Measurements from ENCODE around the gene TENM3.
A peak's percentile ranks its signal among the peaks of the same experiment; 100 is the strongest.

TENM3 gene

GRCh38 chr4:182328505-182328904 lies 85.3 kb downstream of the TENM3 start:
- ChIA-PET POLR2A (no interaction called here), CTCF (interaction anchor here (0.7 kb wide), 1 partner anchor 191 kb away, joined by 3 read pairs; no protein-coding TSS in a partner anchor)
- TF ChIP-seq ZNF585B (tag by site-specific recombination; IDR thresholded peaks at IDR 0.05) (no peak), ZNF398 (tag by site-specific recombination; IDR thresholded peaks at IDR 0.05) (no peak), ZNF169 (tag by site-specific recombination; IDR thresholded peaks at IDR 0.05) (no peak), ZBTB44 (tag by site-specific recombination; IDR thresholded peaks at IDR 0.05) (no peak), ZBTB21 (tag by site-specific recombination; IDR thresholded peaks at IDR 0.05) (no peak), ZNF701 (tag by site-specific recombination; IDR thresholded peaks at IDR 0.05) (no peak), SETDB1 (IDR thresholded peaks at IDR 0.05; ENCODE audit: insufficient read length, low read length) (no peak), ZSCAN30 (tag by site-specific recombination; IDR thresholded peaks at IDR 0.05) (no peak)
- Histone ChIP-seq H3K27ac (ENCODE audit: extremely low read depth, low read depth, low read length) (no peak overlapping the region), H3K36me3 (ENCODE audit: control insufficient read depth in 2 of 2, insufficient read depth in 1 of 2, low read length in 2 of 2) (peaks cover 0 to 5% of the 10 kb centered on the region in 2 experiments; a peak in 1 of 3 replicates), H3K4me1 (ENCODE audit: control insufficient read depth, insufficient read depth, low read length) (no peaks in the 10 kb centered on the region), H3K4me3 (ENCODE audit: low read depth, low read length) (no peak overlapping the region), H3K9me3 (ENCODE audit: control insufficient read depth, insufficient read depth, low read depth, low read length) (no peaks in the 10 kb centered on the region)

GRCh38 chr4:182337366-182337765 lies 94.2 kb downstream of the TENM3 start:
- H3K4me1 ChIP-seq (ENCODE audit: control insufficient read depth, insufficient read depth, low read length) = peaks cover 15% of the 10 kb centered on the region
- TF ChIP-seq ZFP41 (tag by site-specific recombination; IDR thresholded peaks at IDR 0.05; ENCODE audit: borderline replicate concordance) (no peak), ZNF398 (tag by site-specific recombination; IDR thresholded peaks at IDR 0.05) (no peak), ZNF692 (tag by site-specific recombination; IDR thresholded peaks at IDR 0.05) (no peak), ZNF549 (tag by site-specific recombination; IDR thresholded peaks at IDR 0.05) (no peak), SP2 (tag by site-specific recombination; IDR thresholded peaks at IDR 0.05) (no peak)
- H3K9me3 ChIP-seq (ENCODE audit: control insufficient read depth, insufficient read depth, low read depth, low read length) = no peaks in the 10 kb centered on the region
- H3K4me3 ChIP-seq (ENCODE audit: low read depth, low read length) = no peak overlapping the region
- POLR2A ChIA-PET = no interaction called here
- CTCF ChIA-PET = interaction anchor here (0.6 kb wide), 1 partner anchor 73 kb away, joined by 3 read pairs; no protein-coding TSS in a partner anchor
- no peaks in the 10 kb centered on the region for H3K36me3 ChIP-seq (ENCODE audit: control insufficient read depth in 2 of 2, insufficient read depth in 1 of 2, low read length in 2 of 2)
- no peak overlapping the region for H3K27ac ChIP-seq (ENCODE audit: extremely low read depth, low read depth, low read length)

- Histone ChIP-seq H3K4me1 (ENCODE audit: control insufficient read depth, insufficient read depth, low read length) (peaks cover 15% of the 10 kb centered on the region), H3K4me3 (ENCODE audit: low read depth, low read length) (no peak overlapping the region), H3K36me3 (ENCODE audit: control insufficient read depth in 2 of 2, insufficient read depth in 1 of 2, low read length in 2 of 2) (no peaks in the 10 kb centered on the region), H3K27ac (ENCODE audit: extremely low read depth, low read depth, low read length) (no peak overlapping the region), H3K9me3 (ENCODE audit: control insufficient read depth, insufficient read depth, low read depth, low read length) (no peaks in the 10 kb centered on the region)
- ChIA-PET POLR2A (no interaction called here), CTCF (no interaction called here)
- TF ChIP-seq ZXDB (tag by site-specific recombination; IDR thresholded peaks at IDR 0.05) (0 out of 2 replicates have a peak, but pooled peaks have one; percentile 42), ZBTB44 (tag by site-specific recombination; IDR thresholded peaks at IDR 0.05) (peak; percentile 82), ZNF830 (tag by site-specific recombination; IDR thresholded peaks at IDR 0.05; ENCODE audit: low read depth) (no peak), ZSCAN23 (tag by site-specific recombination; IDR thresholded peaks at IDR 0.05) (no peak), ZNF133 (tag by site-specific recombination; IDR thresholded peaks at IDR 0.05) (no peak)
These were observed 94.9 kb downstream of the TENM3 start for GRCh38 chr4:182338063-182338462.
